SK-N-MC (cell line): Measurements from ENCODE around the gene DIP2C.

Experiments used
- EZH2 ChIP-seq: fragments of 200-600 bp; sonication (generic); IDR thresholded peaks from one replicate; pipeline ENCODE4 v1.6.1; 2017; ENCODE audit warnings: antibody characterized with exemption
- POLR2AphosphoS5 ChIP-seq: IDR thresholded peaks from 2 replicates; pipeline ENCODE4 v1.6.1; 2012; ENCODE audit warnings: mild to moderate bottlenecking, low read depth, low read length, borderline replicate concordance

GRCh38 chr10:525565-526315, 163.7 kb downstream of the DIP2C start:
- TF ChIP-seq POLR2AphosphoS5, result no peak
- no peak for TF ChIP-seq EZH2
